HEK293 (cell line): ENCODE results near the gene DDX27.

Experiments used
- CTCF ChIA-PET: fragments of 350-600 bp; formaldehyde crosslinking; extraction: SDS; loops from one replicate; lab custom pipeline; 2021; ENCODE audit warnings: antibody characterized with exemption; lab: Yijun Ruan, JAX
- POLR2A ChIA-PET: fragments of 300-600 bp; formaldehyde crosslinking; extraction: SDS; loops from one replicate; lab custom pipeline; 2020; ENCODE audit warnings: antibody characterized with exemption, inconsistent platforms; lab: Yijun Ruan, JAX
- H3K27ac ChIP-seq: fragments of 200-500 bp; sonication (Bioruptor generic); 2 replicates; pipeline ENCODE4 v1.5.1; 2014; ENCODE audit warnings: low read depth, low read length, control low read depth, inconsistent platforms; ENCODE audit errors: extremely low read depth
- H3K36me3 ChIP-seq, 2 experiments: fragments of 200-500 bp in 1 of 2; sonication (Bioruptor generic) in 1 of 2; 1 replicate in 1 of 2; 2 replicates in 1 of 2; pipeline ENCODE4 v1.5.1; 2014 to 2017; ENCODE audit warnings: inconsistent platforms in 2 of 2, low read length in 2 of 2; ENCODE audit not compliant: control insufficient read depth in 2 of 2, insufficient read depth in 1 of 2
- H3K4me1 ChIP-seq: fragments of 200-500 bp; sonication (Bioruptor generic); 2 replicates; pipeline ENCODE4 v1.5.1; 2014; ENCODE audit warnings: mild to moderate bottlenecking, low read length, inconsistent platforms; ENCODE audit not compliant: control insufficient read depth, insufficient read depth
- H3K4me3 ChIP-seq: 2 replicates; pipeline ENCODE4 v1.5.1; 2011; ENCODE audit warnings: low read depth, mild to moderate bottlenecking, control low read depth, low read length, moderate library complexity
- H3K9me3 ChIP-seq: fragments of 200-500 bp; sonication (Bioruptor generic); 2 replicates; pipeline ENCODE4 v1.5.1; 2014; ENCODE audit warnings: low read depth, low read length, inconsistent platforms; ENCODE audit not compliant: control insufficient read depth, insufficient read depth
- GLIS1 ChIP-seq: fragments of 450-650 bp; formaldehyde crosslinking; IDR thresholded peaks from 2 replicates; pipeline ENCODE4 v1.5.1; 2016; ENCODE audit warnings: missing biosample characterization, missing genetic modification characterization
- OVOL3 ChIP-seq: fragments of 450-650 bp; formaldehyde crosslinking; IDR thresholded peaks from 2 replicates; pipeline ENCODE4 v1.5.1; 2016; ENCODE audit warnings: missing biosample characterization, missing genetic modification characterization
- RBAK ChIP-seq: fragments of 450-650 bp; formaldehyde crosslinking; IDR thresholded peaks from 2 replicates; pipeline ENCODE4 v1.5.1; 2016; ENCODE audit warnings: missing biosample characterization, missing genetic modification characterization
- SCRT1 ChIP-seq: fragments of 450-650 bp; formaldehyde crosslinking; IDR thresholded peaks from 2 replicates; pipeline ENCODE4 v1.5.1; 2016; ENCODE audit warnings: missing biosample characterization, missing genetic modification characterization, borderline replicate concordance
- ZBTB48 ChIP-seq: fragments of 450-650 bp; formaldehyde crosslinking; IDR thresholded peaks from 2 replicates; pipeline ENCODE4 v1.5.1; 2016; ENCODE audit warnings: missing biosample characterization, missing genetic modification characterization
- ZNF202 ChIP-seq: fragments of 450-650 bp; formaldehyde crosslinking; IDR thresholded peaks from 2 replicates; pipeline ENCODE4 v1.5.1; 2016; ENCODE audit warnings: missing biosample characterization, missing genetic modification characterization, borderline replicate concordance
- ZNF280D ChIP-seq: fragments of 450-650 bp; formaldehyde crosslinking; IDR thresholded peaks from 2 replicates; pipeline ENCODE4 v1.5.1; 2016; ENCODE audit warnings: missing biosample characterization, missing genetic modification characterization
- ZNF366 ChIP-seq: fragments of 450-650 bp; formaldehyde crosslinking; conservative IDR thresholded peaks from 2 replicates; pipeline ENCODE4 v1.5.1; 2016; ENCODE audit warnings: missing biosample characterization, missing genetic modification characterization
- ZNF391 ChIP-seq: fragments of 450-650 bp; formaldehyde crosslinking; IDR thresholded peaks from 2 replicates; pipeline ENCODE4 v1.5.1; 2016; ENCODE audit warnings: low read depth, missing biosample characterization, missing genetic modification characterization, borderline replicate concordance
- ZNF488 ChIP-seq: fragments of 450-650 bp; formaldehyde crosslinking; IDR thresholded peaks from 2 replicates; pipeline ENCODE4 v1.5.1; 2016; ENCODE audit warnings: missing biosample characterization, missing genetic modification characterization
- ZNF529 ChIP-seq: fragments of 450-650 bp; formaldehyde crosslinking; IDR thresholded peaks from 2 replicates; pipeline ENCODE4 v1.5.1; 2017; ENCODE audit warnings: missing genetic modification characterization, missing biosample characterization; ENCODE audit not compliant: insufficient replicate concordance
- ZNF654 ChIP-seq: fragments of 450-650 bp; formaldehyde crosslinking; IDR thresholded peaks from 2 replicates; pipeline ENCODE4 v1.5.1; 2016; ENCODE audit warnings: low read depth, missing biosample characterization, missing genetic modification characterization
- ZNF837 ChIP-seq: fragments of 450-650 bp; formaldehyde crosslinking; IDR thresholded peaks from 2 replicates; pipeline ENCODE4 v1.5.1; 2016; ENCODE audit warnings: missing biosample characterization, missing genetic modification characterization
- TF ChIP-seq, protein P1 (sequence below): fragments of 450-650 bp; formaldehyde crosslinking; IDR thresholded peaks from 2 replicates; pipeline ENCODE4 v1.5.1; 2016; ENCODE audit warnings: missing biosample characterization, missing genetic modification characterization, borderline replicate concordance
- TF ChIP-seq, protein P2 (sequence below): fragments of 450-650 bp; formaldehyde crosslinking; conservative IDR thresholded peaks from 2 replicates; pipeline ENCODE4 v1.5.1; 2016; ENCODE audit warnings: low read depth, missing biosample characterization, missing genetic modification characterization
- TF ChIP-seq, protein P3 (sequence below): fragments of 450-650 bp; formaldehyde crosslinking; IDR thresholded peaks from 2 replicates; pipeline ENCODE4 v1.5.1; 2016; ENCODE audit warnings: missing biosample characterization, missing genetic modification characterization

The DDX27 gene

GRCh38 chr20:49185071-49185761 lies 34.0 kb upstream of the DDX27 start (continued):
- TF ChIP-seq ZNF488 (tag by site-specific recombination) (no peak), ZNF529 (tag by site-specific recombination) (no peak)

DNA sequence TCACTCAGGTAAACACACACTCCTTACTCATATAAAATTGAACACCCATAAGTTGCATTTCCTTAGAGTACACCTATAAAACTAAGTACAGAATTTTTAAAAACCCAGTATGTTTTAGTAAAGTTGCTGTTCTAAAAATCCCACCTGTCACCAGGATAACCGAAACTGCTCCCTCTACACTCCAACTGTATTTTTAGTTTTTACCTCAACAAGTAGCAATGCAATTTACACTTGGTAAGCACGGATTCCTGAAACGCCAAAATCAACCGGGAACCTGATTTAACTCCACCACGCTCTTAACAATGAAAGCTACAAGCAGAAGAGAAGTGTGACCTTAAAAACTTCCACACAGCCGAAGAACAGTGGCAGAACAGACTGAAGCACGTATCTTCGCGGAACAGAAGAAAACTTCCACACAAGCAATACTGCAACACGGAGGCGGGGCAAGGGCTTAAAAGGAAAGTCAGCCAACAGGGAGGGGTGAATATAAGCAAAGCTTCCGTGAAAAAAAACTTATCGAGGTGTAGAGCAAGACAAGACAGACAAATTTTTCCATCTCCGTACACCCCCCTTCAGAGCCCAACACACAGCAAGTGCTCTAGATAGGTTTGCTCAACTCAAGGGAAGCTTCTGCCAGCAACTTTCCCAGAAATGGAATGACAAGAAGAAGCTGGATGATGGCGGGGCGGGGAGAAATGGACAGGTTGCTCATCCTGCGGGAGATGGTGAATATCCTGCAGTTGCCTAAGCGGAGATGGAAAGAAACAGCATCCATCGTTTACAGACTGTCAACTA lies 32.5 kb upstream of the DDX27 start:
- CTCF ChIA-PET = interaction anchor here (1.1 to 6.6 kb wide), 2 partner anchors 19 to 30 kb away, joined by 3 to 37 read pairs; no protein-coding TSS in a partner anchor
- peak overlapping the region; percentile 89; the same call in 1 of the 2 replicates for H3K27ac ChIP-seq
- peak overlapping the region; percentile 85 for H3K4me3 ChIP-seq
- POLR2A ChIA-PET = interaction anchor here (0.6 to 1.0 kb wide), 2 partner anchors 80 to 158 kb away, joined by 3 to 5 read pairs; no protein-coding TSS in a partner anchor
- no peaks in the 10 kb centered on the region for H3K9me3 ChIP-seq
- peaks cover 8% of the 10 kb centered on the region for H3K4me1 ChIP-seq
- H3K36me3 ChIP-seq = no peaks in the 10 kb centered on the region; a peak in 1 of 3 replicates
- TF ChIP-seq GLIS1 (no peak), ZNF837 (tag by site-specific recombination) (no peak), ZNF280D (no peak), ZNF391 (tag by site-specific recombination) (no peak), ZNF366 (tag by site-specific recombination) (peak; percentile 58; the same call in 1 of the 2 replicates), ZNF202 (tag by site-specific recombination) (no peak), OVOL3 (tag by site-specific recombination) (no peak), ZBTB48 (tag by site-specific recombination) (no peak), SCRT1 (peak; percentile 74; the same call in 1 of the 2 replicates), RBAK (tag by site-specific recombination) (no peak), ZNF654 (tag by site-specific recombination) (no peak)
- TF ChIP-seq, protein P1, sequence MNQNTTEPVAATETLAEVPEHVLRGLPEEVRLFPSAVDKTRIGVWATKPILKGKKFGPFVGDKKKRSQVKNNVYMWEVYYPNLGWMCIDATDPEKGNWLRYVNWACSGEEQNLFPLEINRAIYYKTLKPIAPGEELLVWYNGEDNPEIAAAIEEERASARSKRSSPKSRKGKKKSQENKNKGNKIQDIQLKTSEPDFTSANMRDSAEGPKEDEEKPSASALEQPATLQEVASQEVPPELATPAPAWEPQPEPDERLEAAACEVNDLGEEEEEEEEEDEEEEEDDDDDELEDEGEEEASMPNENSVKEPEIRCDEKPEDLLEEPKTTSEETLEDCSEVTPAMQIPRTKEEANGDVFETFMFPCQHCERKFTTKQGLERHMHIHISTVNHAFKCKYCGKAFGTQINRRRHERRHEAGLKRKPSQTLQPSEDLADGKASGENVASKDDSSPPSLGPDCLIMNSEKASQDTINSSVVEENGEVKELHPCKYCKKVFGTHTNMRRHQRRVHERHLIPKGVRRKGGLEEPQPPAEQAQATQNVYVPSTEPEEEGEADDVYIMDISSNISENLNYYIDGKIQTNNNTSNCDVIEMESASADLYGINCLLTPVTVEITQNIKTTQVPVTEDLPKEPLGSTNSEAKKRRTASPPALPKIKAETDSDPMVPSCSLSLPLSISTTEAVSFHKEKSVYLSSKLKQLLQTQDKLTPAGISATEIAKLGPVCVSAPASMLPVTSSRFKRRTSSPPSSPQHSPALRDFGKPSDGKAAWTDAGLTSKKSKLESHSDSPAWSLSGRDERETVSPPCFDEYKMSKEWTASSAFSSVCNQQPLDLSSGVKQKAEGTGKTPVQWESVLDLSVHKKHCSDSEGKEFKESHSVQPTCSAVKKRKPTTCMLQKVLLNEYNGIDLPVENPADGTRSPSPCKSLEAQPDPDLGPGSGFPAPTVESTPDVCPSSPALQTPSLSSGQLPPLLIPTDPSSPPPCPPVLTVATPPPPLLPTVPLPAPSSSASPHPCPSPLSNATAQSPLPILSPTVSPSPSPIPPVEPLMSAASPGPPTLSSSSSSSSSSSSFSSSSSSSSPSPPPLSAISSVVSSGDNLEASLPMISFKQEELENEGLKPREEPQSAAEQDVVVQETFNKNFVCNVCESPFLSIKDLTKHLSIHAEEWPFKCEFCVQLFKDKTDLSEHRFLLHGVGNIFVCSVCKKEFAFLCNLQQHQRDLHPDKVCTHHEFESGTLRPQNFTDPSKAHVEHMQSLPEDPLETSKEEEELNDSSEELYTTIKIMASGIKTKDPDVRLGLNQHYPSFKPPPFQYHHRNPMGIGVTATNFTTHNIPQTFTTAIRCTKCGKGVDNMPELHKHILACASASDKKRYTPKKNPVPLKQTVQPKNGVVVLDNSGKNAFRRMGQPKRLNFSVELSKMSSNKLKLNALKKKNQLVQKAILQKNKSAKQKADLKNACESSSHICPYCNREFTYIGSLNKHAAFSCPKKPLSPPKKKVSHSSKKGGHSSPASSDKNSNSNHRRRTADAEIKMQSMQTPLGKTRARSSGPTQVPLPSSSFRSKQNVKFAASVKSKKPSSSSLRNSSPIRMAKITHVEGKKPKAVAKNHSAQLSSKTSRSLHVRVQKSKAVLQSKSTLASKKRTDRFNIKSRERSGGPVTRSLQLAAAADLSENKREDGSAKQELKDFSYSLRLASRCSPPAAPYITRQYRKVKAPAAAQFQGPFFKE (tag by site-specific recombination) = no peak
- TF ChIP-seq, protein P2, sequence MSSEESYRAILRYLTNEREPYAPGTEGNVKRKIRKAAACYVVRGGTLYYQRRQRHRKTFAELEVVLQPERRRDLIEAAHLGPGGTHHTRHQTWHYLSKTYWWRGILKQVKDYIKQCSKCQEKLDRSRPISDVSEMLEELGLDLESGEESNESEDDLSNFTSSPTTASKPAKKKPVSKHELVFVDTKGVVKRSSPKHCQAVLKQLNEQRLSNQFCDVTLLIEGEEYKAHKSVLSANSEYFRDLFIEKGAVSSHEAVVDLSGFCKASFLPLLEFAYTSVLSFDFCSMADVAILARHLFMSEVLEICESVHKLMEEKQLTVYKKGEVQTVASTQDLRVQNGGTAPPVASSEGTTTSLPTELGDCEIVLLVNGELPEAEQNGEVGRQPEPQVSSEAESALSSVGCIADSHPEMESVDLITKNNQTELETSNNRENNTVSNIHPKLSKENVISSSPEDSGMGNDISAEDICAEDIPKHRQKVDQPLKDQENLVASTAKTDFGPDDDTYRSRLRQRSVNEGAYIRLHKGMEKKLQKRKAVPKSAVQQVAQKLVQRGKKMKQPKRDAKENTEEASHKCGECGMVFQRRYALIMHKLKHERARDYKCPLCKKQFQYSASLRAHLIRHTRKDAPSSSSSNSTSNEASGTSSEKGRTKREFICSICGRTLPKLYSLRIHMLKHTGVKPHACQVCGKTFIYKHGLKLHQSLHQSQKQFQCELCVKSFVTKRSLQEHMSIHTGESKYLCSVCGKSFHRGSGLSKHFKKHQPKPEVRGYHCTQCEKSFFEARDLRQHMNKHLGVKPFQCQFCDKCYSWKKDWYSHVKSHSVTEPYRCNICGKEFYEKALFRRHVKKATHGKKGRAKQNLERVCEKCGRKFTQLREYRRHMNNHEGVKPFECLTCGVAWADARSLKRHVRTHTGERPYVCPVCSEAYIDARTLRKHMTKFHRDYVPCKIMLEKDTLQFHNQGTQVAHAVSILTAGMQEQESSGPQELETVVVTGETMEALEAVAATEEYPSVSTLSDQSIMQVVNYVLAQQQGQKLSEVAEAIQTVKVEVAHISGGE (tag by site-specific recombination) = 0 out of 2 replicates have a peak, but pooled peaks have one; percentile 22
- TF ChIP-seq, protein P3, sequence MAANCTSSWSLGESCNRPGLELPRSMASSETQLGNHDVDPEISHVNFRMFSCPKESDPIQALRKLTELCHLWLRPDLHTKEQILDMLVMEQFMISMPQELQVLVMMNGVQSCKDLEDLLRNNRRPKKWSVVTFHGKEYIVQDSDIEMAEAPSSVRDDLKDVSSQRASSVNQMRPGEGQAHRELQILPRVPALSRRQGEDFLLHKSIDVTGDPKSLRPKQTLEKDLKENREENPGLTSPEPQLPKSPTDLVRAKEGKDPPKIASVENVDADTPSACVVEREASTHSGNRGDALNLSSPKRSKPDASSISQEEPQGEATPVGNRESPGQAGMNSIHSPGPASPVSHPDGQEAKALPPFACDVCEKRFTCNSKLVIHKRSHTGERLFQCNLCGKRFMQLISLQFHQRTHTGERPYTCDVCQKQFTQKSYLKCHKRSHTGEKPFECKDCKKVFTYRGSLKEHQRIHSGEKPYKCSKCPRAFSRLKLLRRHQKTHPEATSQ (tag by site-specific recombination) = no peak
